MCF 10A (cell line): ENCODE results near the gene MAP2K6. TPM values are rescaled to one million over a fixed set of nuclear protein-coding genes. Genes with fewer than 3 reads are reported as not detected.

Experiments
- BruUV-seq: library from RNA; stranded (reverse); fragments of 400-500 nt; replicated peaks from 2 replicates; lab custom pipeline; 2021; lab: Mats Ljungman, UMichigan
- CTCF ChIA-PET: fragments of 300-600 bp; sonication (Branson Sonifier 250); formaldehyde crosslinking; extraction: SDS; loops from one replicate; lab custom pipeline; 2021; ENCODE audit warnings: antibody characterized with exemption, inconsistent platforms; lab: Yijun Ruan, JAX
- POLR2A ChIA-PET: fragments of 300-600, 350-650 bp; sonication (Branson Sonifier 250); formaldehyde crosslinking; extraction: SDS; loops from one replicate; lab custom pipeline; 2020; ENCODE audit warnings: antibody characterized with exemption, inconsistent platforms; lab: Yijun Ruan, JAX
- DNase-seq: peaks from one replicate; pipeline ENCODE4 v3.0.0-alpha.2; 2018; ENCODE audit not compliant: unreplicated experiment
- H3K27ac Mint-ChIP-seq: one replicate; pipeline ENCODE4 v1.8.0; 2022; ENCODE audit warnings: mild to moderate bottlenecking, low read depth, mixed read lengths; ENCODE audit not compliant: unreplicated experiment
- H3K27me3 Mint-ChIP-seq: one replicate; pipeline ENCODE4 v1.8.0; 2022; ENCODE audit warnings: mixed read lengths; ENCODE audit not compliant: insufficient read depth, unreplicated experiment
- H3K36me3 Mint-ChIP-seq: one replicate; pipeline ENCODE4 v1.8.0; 2022; ENCODE audit warnings: mild to moderate bottlenecking, moderate library complexity, mixed read lengths; ENCODE audit not compliant: insufficient read depth, unreplicated experiment
- H3K4me1 Mint-ChIP-seq: one replicate; pipeline ENCODE4 v1.8.0; 2022; ENCODE audit warnings: mixed read lengths; ENCODE audit not compliant: insufficient read depth, unreplicated experiment
- H3K4me3 Mint-ChIP-seq: one replicate; pipeline ENCODE4 v1.8.0; 2022; ENCODE audit warnings: mild to moderate bottlenecking, moderate library complexity, mixed read lengths; ENCODE audit not compliant: unreplicated experiment
- H3K9me3 Mint-ChIP-seq: one replicate; pipeline ENCODE4 v1.8.0; 2022; ENCODE audit warnings: mixed read lengths; ENCODE audit not compliant: unreplicated experiment
- CTCF ChIP-seq: fragments of 200-600 bp; IDR thresholded peaks from one replicate; pipeline ENCODE4 v1.8.0; 2022; ENCODE audit warnings: antibody characterized with exemption, mild to moderate bottlenecking; ENCODE audit not compliant: unreplicated experiment
- intact Hi-C: fragments of 100-400 bp; cut with micrococcal nuclease; formaldehyde crosslinking; loops from 2 replicates; pipeline ENCODE4 v1.14.1; 2022
- total RNA-seq: library from RNA; stranded (reverse); gene quantifications from 2 replicates; pipeline ENCODE4 v1.2.3, GENCODE V29; 2022

The MAP2K6 gene
- total RNA-seq, 1 experiment from 2014 or later: 0.28 TPM

DNA sequence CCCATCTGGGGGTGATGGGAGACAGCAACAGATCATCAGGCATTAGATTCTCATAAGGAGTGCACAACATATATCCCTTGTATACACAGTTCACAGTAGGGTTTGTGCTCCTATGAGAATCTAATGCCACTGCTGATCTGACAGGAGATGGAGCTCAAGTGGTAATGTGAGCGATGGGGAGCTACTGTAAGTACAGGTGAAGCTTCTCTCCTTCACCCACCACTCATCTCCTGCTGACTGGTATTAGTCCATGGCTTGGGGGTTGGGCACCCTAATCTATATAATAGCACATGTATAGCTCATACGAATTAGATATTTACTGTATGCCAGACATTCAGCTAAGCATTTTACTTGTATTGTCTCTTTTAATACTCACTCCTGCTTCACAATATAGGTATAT, 101.7 kb downstream of the MAP2K6 start:
- H3K27me3 Mint-ChIP-seq: no peaks in the 10 kb centered on the region
- H3K4me3 Mint-ChIP-seq: no peak overlapping the region
- no peaks in the 10 kb centered on the region for H3K9me3 Mint-ChIP-seq
- H3K4me1 Mint-ChIP-seq: no peaks in the 10 kb centered on the region
- BruUV-seq: no TSS peak
- POLR2A ChIA-PET: interaction anchor here (1.0 kb wide), 1 partner anchor 18 kb away, joined by 3 read pairs; no protein-coding TSS in a partner anchor
- TF ChIP-seq CTCF: no peak
- intact Hi-C loops: no loop called here
- no peak overlapping the region for H3K27ac Mint-ChIP-seq
- H3K36me3 Mint-ChIP-seq: no peaks in the 10 kb centered on the region
- DNase-seq: no peak
- CTCF ChIA-PET: interaction anchor here (0.6 to 2.1 kb wide), 3 partner anchors 9 to 181 kb away, joined by 3 to 8 read pairs (median 4); no protein-coding TSS in a partner anchor

- no peak for DNase-seq
- Mint-ChIP-seq H3K27ac (no peak overlapping the region), H3K9me3 (no peaks in the 10 kb centered on the region), H3K36me3 (no peaks in the 10 kb centered on the region), H3K4me1 (no peaks in the 10 kb centered on the region), H3K4me3 (no peak overlapping the region), H3K27me3 (no peaks in the 10 kb centered on the region)
- BruUV-seq: no TSS peak
- TF ChIP-seq CTCF: no peak
- POLR2A ChIA-PET: no interaction called here
- CTCF ChIA-PET: interaction anchor here (0.6 to 2.1 kb wide), 3 partner anchors 9 to 182 kb away, joined by 3 to 8 read pairs (median 4); no protein-coding TSS in a partner anchor
- intact Hi-C loops: no loop called here
These were observed 102.4 kb downstream of the MAP2K6 start for GRCh38 chr17:69516911-69517310.

- H3K4me3 Mint-ChIP-seq: no peak overlapping the region
- peaks cover 5% of the 10 kb centered on the region for H3K4me1 Mint-ChIP-seq
- H3K36me3 Mint-ChIP-seq: no peaks in the 10 kb centered on the region
- no peak for DNase-seq
- CTCF ChIA-PET: interaction anchor here (0.7 to 1.7 kb wide), 4 partner anchors 104 to 184 kb away, joined by 3 to 10 read pairs (median 5); partner anchors contain the start of gene MAP2K6
- no peaks in the 10 kb centered on the region for H3K9me3 Mint-ChIP-seq
- TF ChIP-seq CTCF: no peak
- BruUV-seq: no TSS peak
- intact Hi-C loops: no loop called here
- no peak overlapping the region for H3K27ac Mint-ChIP-seq
- H3K27me3 Mint-ChIP-seq: no peaks in the 10 kb centered on the region
- POLR2A ChIA-PET: interaction anchor here (0.9 to 1.0 kb wide), 2 partner anchors 14 to 183 kb away, joined by 3 to 4 read pairs; no protein-coding TSS in a partner anchor
These were observed 104.5 kb downstream of the MAP2K6 start for GRCh38 chr17:69518951-69519350.

- ChIA-PET CTCF (interaction anchor here (0.6 to 7.0 kb wide), 27 partner anchors 10 to 1351 kb away, joined by 3 to 107 read pairs (median 4); partner anchors contain the start of gene ABCA5), POLR2A (interaction anchor here (0.6 to 3.5 kb wide), 6 partner anchors 45 to 1106 kb away, joined by 3 to 15 read pairs (median 4); partner anchors contain the start of gene ABCA5)
- BruUV-seq: no TSS peak
- peak; percentile 70 for TF ChIP-seq CTCF
- Mint-ChIP-seq H3K27me3 (no peaks in the 10 kb centered on the region), H3K9me3 (no peaks in the 10 kb centered on the region), H3K4me1 (peaks cover 5% of the 10 kb centered on the region), H3K4me3 (no peak overlapping the region), H3K36me3 (no peaks in the 10 kb centered on the region), H3K27ac (no peak overlapping the region)
- intact Hi-C loops: loop anchor here (1.0 to 10.0 kb wide), 6 partner anchors 129 to 1031 kb away; partner anchors contain the start of gene ABCA5
- DNase-seq: peak; percentile 72
These were observed 108.9 kb downstream of the MAP2K6 start for GRCh38 chr17:69523244-69523861.
